ENCODE results near the gene TMEM115.
"Not testable (repeated sequence)": the region's sequence is repeated elsewhere in the genome, so short reads cannot be mapped to it uniquely, and the experiment has no call there.

The TMEM115 gene

DNA sequence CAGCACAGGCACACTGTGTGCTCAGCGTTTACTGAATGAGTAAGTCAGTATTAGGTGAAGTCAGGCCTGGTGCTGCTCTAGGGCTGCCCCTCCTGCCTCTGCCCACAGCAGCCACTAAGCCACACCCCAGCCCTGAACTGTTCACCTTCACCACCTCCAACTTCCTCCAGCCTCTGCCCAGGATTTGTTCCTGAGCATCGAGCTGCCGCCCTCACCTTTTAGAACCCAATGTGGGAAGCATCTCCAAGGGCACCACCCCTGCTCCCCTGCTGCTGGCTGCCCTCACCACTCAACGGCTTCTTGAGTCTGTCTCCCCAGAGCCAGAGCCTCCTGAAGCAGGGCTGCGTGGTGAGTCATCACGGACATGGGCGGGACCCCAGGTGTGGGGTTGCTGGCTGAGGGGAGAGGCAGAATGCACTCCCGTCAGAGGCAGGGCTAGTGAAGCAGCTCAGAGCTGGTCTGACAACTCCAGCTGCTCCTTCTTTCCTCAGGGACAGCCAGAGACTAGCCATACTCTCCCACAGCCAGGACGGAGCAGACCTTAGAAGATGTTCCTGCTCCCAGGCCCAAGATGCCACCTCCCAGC is 42.6 kb downstream of the TMEM115 start:
- DNase-seq (ENCODE audit: low read depth), result peak; percentile 65

DNA sequence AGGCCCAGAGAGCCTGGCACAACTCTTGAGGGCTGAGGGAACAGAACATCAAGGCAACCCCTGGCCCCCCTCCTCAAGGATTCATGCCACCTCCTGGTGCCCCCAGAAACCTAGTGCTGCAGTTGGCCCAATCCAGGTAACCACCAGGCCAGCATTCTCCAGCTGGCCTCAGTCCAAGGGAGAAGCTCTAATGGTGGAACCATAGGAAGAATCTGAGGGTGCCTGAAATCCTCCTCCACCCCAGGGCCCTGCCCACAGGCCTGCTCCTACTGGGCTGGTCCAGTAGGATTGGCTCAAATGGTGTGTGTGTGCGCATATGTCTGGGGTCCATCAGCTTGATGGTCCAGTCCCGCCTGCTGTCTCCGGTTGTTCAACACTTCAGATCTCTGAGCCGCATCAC is 44.5 kb downstream of the TMEM115 start:
- no peak for DNase-seq (ENCODE audit: low read depth)

DNA sequence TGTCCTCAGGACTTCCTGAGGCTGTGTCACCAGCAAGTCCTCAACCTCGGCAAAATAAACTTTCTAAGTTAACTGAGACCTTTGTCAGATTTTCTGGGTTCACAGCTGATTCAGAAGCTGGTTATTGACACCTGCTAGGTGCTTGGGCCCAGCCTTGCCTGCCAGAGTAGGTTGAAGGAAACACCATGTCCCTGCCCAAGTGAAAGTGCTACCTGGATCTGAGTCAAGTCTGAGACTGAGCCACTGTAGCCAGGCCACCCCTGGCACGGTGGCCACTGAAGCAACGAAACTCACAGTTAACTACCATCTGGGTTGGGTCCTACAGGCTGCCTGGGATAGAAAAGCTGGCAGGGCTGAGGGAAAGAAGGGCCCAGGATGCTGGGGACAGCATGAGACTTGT is 45.0 kb downstream of the TMEM115 start:
- no peak for DNase-seq (ENCODE audit: low read depth)

DNA sequence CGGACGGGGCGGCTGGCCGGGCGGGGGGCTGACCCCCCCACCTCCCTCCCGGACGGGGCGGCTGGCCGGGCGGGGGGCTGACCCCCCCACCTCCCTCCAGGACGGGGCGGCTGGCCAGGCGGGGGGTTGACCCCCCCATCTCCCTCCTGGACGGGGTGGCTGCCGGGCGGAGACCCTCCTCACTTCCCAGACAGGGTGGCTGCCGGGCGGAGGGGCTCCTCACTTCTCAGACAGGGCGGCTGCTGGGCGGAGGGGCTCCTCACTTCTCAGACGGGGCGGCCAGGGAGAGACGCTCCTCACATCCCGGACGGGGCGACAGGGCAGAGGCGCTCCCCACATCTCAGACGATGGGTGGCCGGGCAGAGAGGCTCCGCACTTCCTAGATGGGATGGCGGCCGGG is 47.3 kb downstream of the TMEM115 start:
- not testable (repeated sequence) for DNase-seq (ENCODE audit: low read depth)

Data from activated T-helper 9 cell treated with anti-CD3 and anti-CD28 coated beads, Interleukin-2, amount 50 U/mL, for 16 hours (primary cell).